ENCODE results near the gene GALNT7. TPM values are rescaled to one million over a fixed set of nuclear protein-coding genes. Genes with fewer than 3 reads are reported as not detected.

GALNT7 gene
- total RNA-seq, 2 donors from 2014 or later, result 17.3 to 19.4 TPM

- Mint-ChIP-seq H3K9me3 (no peaks in the 10 kb centered on the region), H3K27ac (no peak overlapping the region), H3K36me3 (no peaks in the 10 kb centered on the region), H3K4me1 (ENCODE audit: low read depth in 2 of 2) (peaks cover 5 to 11% of the 10 kb centered on the region in 2 donors), H3K27me3 (no peaks in the 10 kb centered on the region), H3K4me3 (no peak overlapping the region)
- ATAC-seq, result no peak
- DNase-seq (ENCODE audit: low spot score), result no peak
Observed at GRCh38 chr4:173240696-173241095, 72.1 kb downstream of the GALNT7 start.

DNA sequence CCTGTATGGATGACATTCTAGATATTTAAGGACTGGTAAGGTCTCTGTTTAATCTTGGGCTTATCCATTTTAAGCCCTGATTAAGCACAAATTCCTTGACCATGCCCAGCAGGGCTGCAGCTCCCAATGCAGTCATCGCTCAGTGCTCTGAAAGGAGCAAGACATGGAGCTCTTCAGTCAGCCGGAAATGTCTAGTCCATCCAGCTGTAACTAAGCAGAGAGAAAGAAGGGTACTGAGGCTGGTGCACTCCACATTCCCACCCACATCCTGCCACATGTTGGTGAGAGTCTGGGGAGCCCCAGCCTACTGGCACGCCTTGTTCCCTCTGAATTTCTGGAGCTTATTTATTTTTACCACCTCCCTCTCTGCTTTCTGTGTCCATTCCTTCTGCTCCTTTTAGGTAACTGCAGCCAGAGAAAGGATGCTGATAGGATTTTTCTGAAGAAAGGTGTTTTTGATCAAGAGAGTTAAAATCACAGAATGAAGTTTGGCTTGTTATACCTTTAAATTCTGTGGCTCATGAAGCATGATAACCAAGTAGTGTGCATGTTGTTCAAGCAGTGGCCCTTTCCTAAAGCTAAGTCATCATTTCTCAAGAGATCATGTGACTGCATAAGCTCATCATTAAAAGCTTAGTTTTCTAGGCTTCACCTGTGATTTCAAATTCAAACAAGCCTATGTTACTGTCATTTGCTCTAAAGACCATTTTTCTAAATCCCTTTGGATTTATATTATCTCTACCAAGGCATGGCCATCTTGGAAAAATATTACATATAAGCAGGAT lies 74.0 kb downstream of the GALNT7 start:
- Mint-ChIP-seq H3K4me3 (no peak overlapping the region), H3K36me3 (no peaks in the 10 kb centered on the region), H3K27ac (no peak overlapping the region), H3K4me1 (ENCODE audit: low read depth in 2 of 2) (peaks cover 5 to 11% of the 10 kb centered on the region in 2 donors), H3K27me3 (no peaks in the 10 kb centered on the region), H3K9me3 (no peaks in the 10 kb centered on the region)
- ATAC-seq (no peak), DNase-seq (ENCODE audit: low spot score) (no peak)

GRCh38 chr4:173243321-173243720 lies 74.7 kb downstream of the GALNT7 start:
- Mint-ChIP-seq H3K9me3 (no peaks in the 10 kb centered on the region), H3K27me3 (no peaks in the 10 kb centered on the region), H3K27ac (no peak overlapping the region), H3K4me3 (no peak overlapping the region), H3K36me3 (no peaks in the 10 kb centered on the region), H3K4me1 (ENCODE audit: low read depth in 2 of 2) (peaks cover 5 to 11% of the 10 kb centered on the region in 2 donors)
- no peak for DNase-seq (ENCODE audit: low spot score)
- no peak for ATAC-seq

DNA sequence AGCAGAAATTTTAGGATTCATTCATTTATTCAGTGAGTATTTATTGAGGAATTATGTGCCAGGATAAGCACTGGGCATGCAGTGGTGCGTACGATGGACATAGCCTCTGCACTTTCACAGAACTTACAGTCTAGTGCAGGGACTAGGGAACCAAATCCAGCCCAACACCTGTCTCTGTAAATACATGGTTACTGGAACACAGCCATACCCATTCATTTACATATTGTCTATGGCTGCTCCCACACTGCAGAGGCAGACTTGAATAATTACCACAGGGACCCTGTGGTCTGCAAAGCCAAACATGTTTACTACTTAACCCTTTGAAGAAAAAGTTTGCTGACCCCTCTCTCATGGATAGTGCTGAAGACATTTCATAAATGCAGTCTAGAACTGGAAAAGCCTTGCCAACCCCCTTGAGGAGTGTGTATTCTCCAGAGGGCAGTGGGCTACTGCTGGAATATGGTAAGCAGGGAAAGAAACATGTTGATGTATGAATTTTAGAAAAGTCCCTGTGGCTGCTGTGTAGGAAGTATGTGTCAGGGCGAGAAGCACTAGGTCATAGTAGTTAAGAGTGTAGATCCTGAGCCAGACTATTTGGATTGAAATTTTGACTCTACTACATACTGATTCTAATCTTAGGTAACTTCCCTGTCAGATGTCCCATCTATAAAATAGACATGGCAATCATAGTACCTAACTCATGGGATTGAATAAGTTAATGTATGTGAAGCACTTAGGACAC lies 75.5 kb downstream of the GALNT7 start:
- Mint-ChIP-seq H3K4me1 (ENCODE audit: low read depth in 2 of 2) (peaks cover 5 to 11% of the 10 kb centered on the region in 2 donors), H3K36me3 (no peaks in the 10 kb centered on the region), H3K27me3 (no peaks in the 10 kb centered on the region), H3K9me3 (no peaks in the 10 kb centered on the region), H3K4me3 (no peak overlapping the region), H3K27ac (no peak overlapping the region)
- no peak for DNase-seq (ENCODE audit: low spot score)
- no peak for ATAC-seq

GRCh38 chr4:173245952-173246351 lies 77.3 kb downstream of the GALNT7 start:
- no peaks in the 10 kb centered on the region for H3K9me3 Mint-ChIP-seq
- no peak overlapping the region for H3K27ac Mint-ChIP-seq
- H3K27me3 Mint-ChIP-seq, result no peaks in the 10 kb centered on the region
- H3K36me3 Mint-ChIP-seq, result no peaks in the 10 kb centered on the region
- ATAC-seq, result no peak
- H3K4me1 Mint-ChIP-seq (ENCODE audit: low read depth in 2 of 2), result peaks cover 11 to 16% of the 10 kb centered on the region in 2 donors
- H3K4me3 Mint-ChIP-seq, result no peak overlapping the region
- DNase-seq (ENCODE audit: low spot score), result no peak

- no peak overlapping the region for H3K27ac Mint-ChIP-seq
- H3K27me3 Mint-ChIP-seq, result no peaks in the 10 kb centered on the region
- H3K36me3 Mint-ChIP-seq, result no peaks in the 10 kb centered on the region
- H3K9me3 Mint-ChIP-seq, result no peaks in the 10 kb centered on the region
- H3K4me1 Mint-ChIP-seq (ENCODE audit: low read depth in 2 of 2), result peaks cover 11 to 20% of the 10 kb centered on the region in 2 donors
- DNase-seq (ENCODE audit: low spot score), result no peak
- no peak overlapping the region for H3K4me3 Mint-ChIP-seq
- ATAC-seq, result no peak
Observed at GRCh38 chr4:173246719-173247118, 78.1 kb downstream of the GALNT7 start.

- Mint-ChIP-seq H3K9me3 (no peaks in the 10 kb centered on the region), H3K36me3 (no peaks in the 10 kb centered on the region), H3K4me1 (ENCODE audit: low read depth in 2 of 2) (peaks cover 14 to 22% of the 10 kb centered on the region in 2 donors), H3K4me3 (no peak overlapping the region), H3K27me3 (no peaks in the 10 kb centered on the region), H3K27ac (no peak overlapping the region)
- DNase-seq (ENCODE audit: low spot score) (no peak), ATAC-seq (no peak)
Observed at GRCh38 chr4:173247321-173247720, 78.7 kb downstream of the GALNT7 start.

DNA sequence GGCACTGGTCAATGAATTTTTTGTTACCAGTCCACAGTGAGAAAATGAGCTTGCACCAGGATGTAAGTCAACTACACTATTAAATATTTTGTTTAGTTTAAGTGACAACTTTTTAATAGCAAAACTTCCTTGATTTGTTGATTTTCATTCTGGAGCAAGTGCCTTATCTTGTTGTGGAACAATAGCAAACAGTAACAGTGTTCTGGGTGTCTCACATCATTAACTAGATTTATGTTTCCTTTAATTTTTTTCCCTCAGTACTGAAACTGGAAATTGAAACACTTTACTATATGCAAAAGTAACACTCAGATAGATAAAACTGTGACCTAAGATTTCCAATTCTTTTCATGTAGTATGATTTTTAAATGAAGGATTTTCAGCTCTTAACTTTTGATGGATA lies 80.1 kb downstream of the GALNT7 start:
- H3K4me3 Mint-ChIP-seq, result no peak overlapping the region
- no peaks in the 10 kb centered on the region for H3K36me3 Mint-ChIP-seq
- H3K27ac Mint-ChIP-seq, result no peak overlapping the region
- H3K27me3 Mint-ChIP-seq, result no peaks in the 10 kb centered on the region
- H3K4me1 Mint-ChIP-seq (ENCODE audit: low read depth in 2 of 2), result peaks cover 24 to 32% of the 10 kb centered on the region in 2 donors
- no peak for ATAC-seq
- no peak for DNase-seq (ENCODE audit: low spot score)
- no peaks in the 10 kb centered on the region for H3K9me3 Mint-ChIP-seq

- peak overlapping the region in 1 of 2 donors; percentile 83 for H3K27ac Mint-ChIP-seq
- no peaks in the 10 kb centered on the region for H3K9me3 Mint-ChIP-seq
- H3K4me1 Mint-ChIP-seq (ENCODE audit: low read depth in 2 of 2), result peaks cover 15 to 27% of the 10 kb centered on the region in 2 donors
- ATAC-seq (peak; percentile 92 to 94), DNase-seq (ENCODE audit: low spot score) (peak; percentile 62)
- H3K4me3 Mint-ChIP-seq, result no peak overlapping the region
- no peaks in the 10 kb centered on the region for H3K36me3 Mint-ChIP-seq
- no peaks in the 10 kb centered on the region for H3K27me3 Mint-ChIP-seq
Observed at GRCh38 chr4:173252024-173252935, 83.7 kb downstream of the GALNT7 start.

GRCh38 chr4:173253561-173253960 lies 85.0 kb downstream of the GALNT7 start:
- no peak overlapping the region for H3K27ac Mint-ChIP-seq

GRCh38 chr4:173254646-173255045 lies 86.0 kb downstream of the GALNT7 start:
- no peaks in the 10 kb centered on the region for H3K9me3 Mint-ChIP-seq
- no peaks in the 10 kb centered on the region for H3K36me3 Mint-ChIP-seq
- ATAC-seq, result no peak
- peaks cover 15 to 24% of the 10 kb centered on the region in 2 donors for H3K4me1 Mint-ChIP-seq (ENCODE audit: low read depth in 2 of 2)
- no peak for DNase-seq (ENCODE audit: low spot score)
- no peak overlapping the region for H3K4me3 Mint-ChIP-seq
- H3K27ac Mint-ChIP-seq, result no peak overlapping the region
- H3K27me3 Mint-ChIP-seq, result no peaks in the 10 kb centered on the region

More at GRCh38 chr4:173253561-173253960, 85.0 kb downstream of the GALNT7 start:
- DNase-seq (ENCODE audit: low spot score) (no peak), ATAC-seq (no peak)
- no peaks in the 10 kb centered on the region for H3K36me3 Mint-ChIP-seq
- no peak overlapping the region for H3K4me3 Mint-ChIP-seq
- H3K4me1 Mint-ChIP-seq (ENCODE audit: low read depth in 2 of 2), result peaks cover 15 to 27% of the 10 kb centered on the region in 2 donors
- H3K27me3 Mint-ChIP-seq, result no peaks in the 10 kb centered on the region
- H3K9me3 Mint-ChIP-seq, result no peaks in the 10 kb centered on the region

- ATAC-seq (no peak), DNase-seq (ENCODE audit: low spot score) (no peak)
- H3K4me3 Mint-ChIP-seq, result no peak overlapping the region
- H3K9me3 Mint-ChIP-seq, result no peaks in the 10 kb centered on the region
- no peak overlapping the region for H3K27ac Mint-ChIP-seq
- H3K4me1 Mint-ChIP-seq (ENCODE audit: low read depth in 2 of 2), result peaks cover 12 to 15% of the 10 kb centered on the region in 2 donors
- H3K36me3 Mint-ChIP-seq, result no peaks in the 10 kb centered on the region
- H3K27me3 Mint-ChIP-seq, result no peaks in the 10 kb centered on the region
Observed at GRCh38 chr4:173256825-173257224, 88.2 kb downstream of the GALNT7 start.
